Measurements from ENCODE around the gene RAX. TPM values are rescaled to one million over a fixed set of nuclear protein-coding genes. Genes with fewer than 3 reads are reported as not detected.

RAX gene
- total RNA-seq, 2 experiments from 2014 or later = 0.17 TPM; not detected in 1

DNA sequence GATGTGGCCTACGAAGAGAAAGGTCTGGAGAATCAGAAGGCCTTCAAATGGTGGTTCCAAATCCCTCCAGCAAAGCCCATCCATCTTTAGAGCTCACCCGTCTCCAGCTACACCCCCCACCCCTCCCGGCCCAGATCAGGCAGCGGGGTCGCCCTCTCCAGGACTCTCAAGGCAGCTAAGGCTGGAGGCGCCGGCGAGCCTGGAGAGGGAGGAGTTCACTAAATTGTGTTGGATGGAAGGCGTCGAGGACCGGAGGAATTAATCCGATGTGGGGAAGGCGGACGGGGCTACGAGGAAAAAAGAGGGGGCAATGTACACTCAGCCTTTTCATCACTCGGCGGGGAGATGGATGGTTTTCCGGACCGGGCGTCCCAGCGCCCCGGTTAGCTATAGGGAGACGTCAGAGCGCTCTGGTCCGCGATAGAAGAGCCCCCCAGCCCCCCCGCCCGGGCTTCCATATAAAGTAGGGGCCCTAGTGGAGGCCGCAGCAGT, 53.5 kb downstream of the RAX start, which contains the start of gene GRP:
Gene GRP, plus strand, starts transcription at position 487 of the 492 bp plus-strand sequence. CDS start 108 bp downstream, outside the sequence.
- no peak within 1 kb of the TSS for H3K4me3 Mint-ChIP-seq
- POLR2A ChIA-PET = no interaction called here

DNA sequence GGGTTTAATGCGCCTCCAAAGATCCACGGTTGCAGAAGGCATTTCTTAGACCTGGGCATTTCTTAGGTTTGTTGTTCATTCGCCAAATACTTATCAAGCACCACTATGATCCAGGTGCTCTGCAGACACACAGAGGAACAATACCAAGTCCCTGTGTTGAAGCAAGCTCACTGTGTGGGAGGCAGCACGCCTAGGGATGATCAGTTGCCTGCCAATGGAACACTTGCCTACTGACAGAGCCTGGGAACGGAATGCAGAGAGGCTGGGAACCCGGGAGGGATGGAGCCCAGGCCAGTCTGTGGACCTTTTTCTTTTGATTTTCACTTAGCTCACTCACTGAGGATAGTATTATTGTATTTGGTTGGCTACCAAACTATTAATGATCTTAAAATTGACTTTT, 55.2 kb downstream of the RAX start:
- intact Hi-C loops (cut with micrococcal nuclease) = no loop called here
- H3K36me3 Mint-ChIP-seq = no peaks in the 10 kb centered on the region
- H3K4me3 Mint-ChIP-seq = no peak overlapping the region
- DNase-seq = no peak
- H3K9me3 Mint-ChIP-seq = no peaks in the 10 kb centered on the region
- no peak overlapping the region for H3K27ac Mint-ChIP-seq
- ChIA-PET POLR2A (no interaction called here), CTCF (no interaction called here)
- peaks cover 57% of the 10 kb centered on the region for H3K27me3 Mint-ChIP-seq
- H3K4me1 Mint-ChIP-seq (ENCODE audit: low read depth) = peaks cover 12% of the 10 kb centered on the region

More for the DNA sequence above, 53.5 kb downstream of the RAX start, which contains the start of gene GRP:
- Mint-ChIP-seq H3K27me3 (peaks cover 60% of the 10 kb centered on the region), H3K36me3 (no peaks in the 10 kb centered on the region), H3K4me1 (ENCODE audit: low read depth) (peaks cover 12% of the 10 kb centered on the region), H3K27ac (no peak within 1 kb of the TSS), H3K9me3 (no peaks in the 10 kb centered on the region)
- CTCF ChIA-PET = no interaction called here
- intact Hi-C loops (cut with micrococcal nuclease) = loop anchor here (5.0 kb wide), 1 partner anchor 132 kb away; no protein-coding TSS in a partner anchor
- DNase-seq = no peak

Other genes starting within 250 kb of the RAX start
- 100 to 1,000 TPM; 119 to 130 TPM for gene SEC11C, start 133.6 kb downstream of the RAX start, total RNA-seq
- gene GRP, start 53.3 kb downstream of the RAX start, total RNA-seq = not detected
- gene CPLX4, start 45.2 kb upstream of the RAX start, total RNA-seq = not detected
- 100 to 1,000 TPM; 155 to 158 TPM for gene LMAN1, start 85.8 kb upstream of the RAX start, total RNA-seq

Data from activated CD4-positive, alpha-beta memory T cell treated with anti-CD3 and anti-CD28 coated beads for 36 hours (primary cell).